B cell (primary cell): Measurements from ENCODE around the gene TTC22.

Source experiments
- CTCF ChIP-seq: fragments of 200-600 bp; IDR thresholded peaks from one replicate; pipeline ENCODE4 v1.8.0; 2022; ENCODE audit warnings: antibody characterized with exemption, mild to moderate bottlenecking
- EZH2 ChIP-seq: IDR thresholded peaks from 2 replicates; pipeline ENCODE4 v1.6.1; 2012; ENCODE audit warnings: borderline replicate concordance, low read depth, mild to moderate bottlenecking, moderate library complexity, low read length; ENCODE audit not compliant: insufficient read depth, poor library complexity, severe bottlenecking

- TF ChIP-seq CTCF (no peak), EZH2 (no peak)
Measured at GRCh38 chr1:54850737-54851136, 49.6 kb upstream of the TTC22 start.
